Esophagus squamous epithelium (tissue), 4 donors: ENCODE measurements around the gene CBLB.

ENCODE experiments used
- POLR2A ChIP-seq, 4 donors: fragments of 450-650 bp; IDR thresholded peaks; one replicate each; pipeline ENCODE4 v1.6.1; 2017; ENCODE audit warnings: antibody characterized with exemption in 4 of 4, mild to moderate bottlenecking in 4 of 4, moderate library complexity in 3 of 4
- TF ChIP-seq, protein P1 (sequence below), 6 experiments: fragments of 450-650 bp in 4 of 6; fragments of 200-600 bp in 2 of 6; sonication (generic) in 2 of 6; IDR thresholded peaks; one replicate each; pipeline ENCODE4 v1.5.1; 2016 to 2019; ENCODE audit warnings: antibody characterized with exemption in 6 of 6, mild to moderate bottlenecking in 4 of 6, moderate library complexity in 4 of 6

DNA sequence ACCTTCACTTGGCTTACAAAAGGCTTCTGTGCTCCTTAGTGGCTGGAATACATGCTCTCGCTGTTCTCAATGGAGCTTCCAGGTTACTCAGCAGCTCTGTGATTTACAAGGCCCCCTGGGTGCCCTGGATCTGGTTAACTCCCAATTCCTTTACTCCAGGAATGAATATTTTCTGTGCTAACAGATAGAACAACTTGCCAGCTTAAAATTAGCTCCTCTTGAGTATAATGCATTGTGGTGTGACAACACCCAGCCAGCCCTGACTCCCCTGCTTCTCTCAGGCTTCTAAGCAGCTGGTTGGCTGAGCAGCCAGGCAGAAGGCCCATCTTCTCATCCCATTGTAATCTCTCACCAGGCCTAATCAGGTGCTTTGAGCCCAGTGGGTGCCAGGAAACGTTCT is 255.7 kb downstream of the CBLB start:
- no peak for TF ChIP-seq POLR2A (IDR thresholded peaks at IDR 0.05)
- TF ChIP-seq, protein P1, sequence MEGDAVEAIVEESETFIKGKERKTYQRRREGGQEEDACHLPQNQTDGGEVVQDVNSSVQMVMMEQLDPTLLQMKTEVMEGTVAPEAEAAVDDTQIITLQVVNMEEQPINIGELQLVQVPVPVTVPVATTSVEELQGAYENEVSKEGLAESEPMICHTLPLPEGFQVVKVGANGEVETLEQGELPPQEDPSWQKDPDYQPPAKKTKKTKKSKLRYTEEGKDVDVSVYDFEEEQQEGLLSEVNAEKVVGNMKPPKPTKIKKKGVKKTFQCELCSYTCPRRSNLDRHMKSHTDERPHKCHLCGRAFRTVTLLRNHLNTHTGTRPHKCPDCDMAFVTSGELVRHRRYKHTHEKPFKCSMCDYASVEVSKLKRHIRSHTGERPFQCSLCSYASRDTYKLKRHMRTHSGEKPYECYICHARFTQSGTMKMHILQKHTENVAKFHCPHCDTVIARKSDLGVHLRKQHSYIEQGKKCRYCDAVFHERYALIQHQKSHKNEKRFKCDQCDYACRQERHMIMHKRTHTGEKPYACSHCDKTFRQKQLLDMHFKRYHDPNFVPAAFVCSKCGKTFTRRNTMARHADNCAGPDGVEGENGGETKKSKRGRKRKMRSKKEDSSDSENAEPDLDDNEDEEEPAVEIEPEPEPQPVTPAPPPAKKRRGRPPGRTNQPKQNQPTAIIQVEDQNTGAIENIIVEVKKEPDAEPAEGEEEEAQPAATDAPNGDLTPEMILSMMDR (IDR thresholded peaks at IDR 0.05) = no peak
